Small intestine (tissue), 7 donors: ENCODE data around the gene CXorf38. TPM values are rescaled to one million over a fixed set of nuclear protein-coding genes. Genes with fewer than 3 reads are reported as not detected.
A peak's percentile ranks its signal among the peaks of the same experiment; 100 is the strongest.

Experiments used
- DNase-seq, 2 donors: peaks; one replicate each; pipeline versions ENCODE4 v3.0.0 to v3.0.0-alpha.2; 2013
- FAIRE-seq: peaks from 2 replicates; lab custom pipeline; 2012; peaks lifted over from hg19 to GRCh38; lab: Jason Lieb, UNC
- H3K27ac ChIP-seq, 3 donors: one replicate each; pipeline ENCODE4 v1.5.1; 2013; ENCODE audit warnings: low read length in 2 of 3, mild to moderate bottlenecking in 2 of 3, control low read depth in 1 of 3, inconsistent platforms in 1 of 3, low read depth in 1 of 3, moderate library complexity in 1 of 3
- H3K27me3 ChIP-seq, 3 donors: one replicate each; pipeline ENCODE4 v1.6.1; 2013; ENCODE audit warnings: low read length in 3 of 3, inconsistent platforms in 1 of 3; ENCODE audit not compliant: control insufficient read depth in 3 of 3, insufficient read depth in 3 of 3
- H3K36me3 ChIP-seq, 3 donors: one replicate each; pipeline ENCODE4 v1.6.1; 2013; ENCODE audit warnings: low read length in 3 of 3, inconsistent platforms in 1 of 3, low read depth in 1 of 3, mild to moderate bottlenecking in 1 of 3, moderate library complexity in 1 of 3; ENCODE audit not compliant: control insufficient read depth in 3 of 3, insufficient read depth in 2 of 3
- H3K4me1 ChIP-seq, 3 donors: one replicate each; pipeline ENCODE4 v1.6.1; 2013; ENCODE audit warnings: low read length in 2 of 3, inconsistent platforms in 1 of 3, low read depth in 1 of 3, mild to moderate bottlenecking in 1 of 3, moderate library complexity in 1 of 3; ENCODE audit not compliant: control insufficient read depth in 3 of 3, insufficient read depth in 2 of 3
- H3K4me3 ChIP-seq, 3 donors: one replicate each; pipeline ENCODE4 v1.5.1; 2013; ENCODE audit warnings: low read length in 3 of 3, control low read depth in 1 of 3, inconsistent platforms in 1 of 3, low read depth in 1 of 3, mild to moderate bottlenecking in 1 of 3, moderate library complexity in 1 of 3
- H3K9me3 ChIP-seq, 2 donors: one replicate each; pipeline ENCODE4 v1.6.1; 2013; ENCODE audit warnings: low read depth in 1 of 2, low read length in 1 of 2; ENCODE audit not compliant: control insufficient read depth in 2 of 2, insufficient read depth in 1 of 2
- WGBS, 3 donors: extraction: QIAGEN DNeasy Blood & Tissue Kit; methylation state at CpG; one replicate each; pipeline ENCODE4 v1.1.7; 2013; 5-methylcytosine and 5-hydroxymethylcytosine counted together
- polyA plus RNA-seq, 4 donors: library from polyadenylated mRNA; stranded (reverse) in 3 of 4; unstranded in 1 of 4; fragments of 200-250 nt in 3 of 4; fragments of 120-200 nt in 1 of 4; gene quantifications; one replicate each; pipeline versions ENCODE4 v1.2.1 to v1.2.3, GENCODE V29; 2013
- donor health status: healthy with polysubstance abuse.
- donor health status: control.
- donor health status: control.
- donor health status: Bipolar disorder and iron deficiency.
- donor health status: healthy.

Gene CXorf38
- polyA plus RNA-seq, 4 donors, result 8.1 to 11.7 (median 9.3) TPM

DNA sequence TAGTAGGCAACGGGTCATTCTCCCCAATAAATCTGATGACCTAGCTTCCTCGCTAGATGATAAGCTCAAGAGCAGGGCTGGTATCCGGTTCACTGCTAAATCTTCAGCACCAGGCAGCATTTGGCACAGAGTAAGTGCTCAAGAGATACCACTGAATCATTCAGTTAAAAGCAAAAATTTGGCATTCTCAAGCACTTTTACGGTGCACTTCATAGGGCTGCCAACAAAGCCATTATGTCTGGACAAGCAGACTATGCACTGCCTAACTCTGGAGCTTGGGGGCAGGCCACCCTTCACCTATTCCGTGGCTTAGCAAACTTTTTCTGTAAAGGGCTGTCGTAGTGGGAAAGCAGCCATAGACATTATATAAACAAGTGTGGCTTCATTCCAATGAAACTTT is 23.8 kb upstream of the CXorf38 start:
- H3K36me3 ChIP-seq, result peaks cover 3 to 39% (median 15%) of the 10 kb centered on the region in 3 donors
- no peaks in the 10 kb centered on the region for H3K27me3 ChIP-seq
- no peak overlapping the region for H3K4me3 ChIP-seq
- FAIRE-seq (no peak), DNase-seq (no peak)
- H3K27ac ChIP-seq, result no peak overlapping the region
- H3K4me1 ChIP-seq, result no peaks in the 10 kb centered on the region
- no peaks in the 10 kb centered on the region for H3K9me3 ChIP-seq
- WGBS, 3 donors, result 69 to 74% (median 71%) methylated on average over 6 of the region's 6 CpGs

DNA sequence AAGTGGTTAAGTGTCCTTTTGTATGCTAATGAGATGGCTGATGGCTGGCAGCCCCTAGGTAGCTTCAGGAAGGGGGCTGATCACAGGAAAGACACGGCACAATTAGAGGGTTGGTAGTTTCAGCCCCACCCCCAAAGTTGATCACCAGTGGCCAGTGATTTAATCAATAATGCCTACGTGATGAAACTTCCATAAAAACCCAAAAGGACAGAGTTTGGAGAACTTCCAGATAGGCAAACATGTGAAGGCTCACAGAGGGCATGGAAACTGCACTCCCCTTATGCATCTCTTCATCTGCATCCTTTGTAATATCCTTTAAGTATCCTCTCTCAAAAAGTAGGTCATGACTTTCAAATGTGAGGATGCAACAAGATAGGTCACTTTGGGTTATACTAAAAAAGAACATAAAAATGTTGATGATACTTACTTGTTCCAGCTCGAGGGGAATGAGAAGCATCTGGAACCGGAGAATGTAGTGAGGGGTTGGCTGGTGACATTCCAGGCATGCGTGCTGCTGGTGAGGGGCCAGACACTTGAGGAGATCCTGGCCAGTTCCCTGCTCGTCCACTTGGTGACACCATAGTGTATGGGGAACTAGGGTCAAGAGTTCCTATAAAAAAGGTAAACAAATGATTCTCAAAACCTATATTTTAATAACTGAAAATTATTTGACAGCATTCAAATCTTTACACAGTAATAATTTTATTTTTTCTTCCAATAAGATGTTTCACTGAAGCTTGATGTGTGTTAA is 16.7 kb upstream of the CXorf38 start:
- H3K27me3 ChIP-seq, result no peaks in the 10 kb centered on the region
- H3K36me3 ChIP-seq, result peaks cover 0 to 46% (median 8%) of the 10 kb centered on the region in 3 donors
- no peak overlapping the region for H3K27ac ChIP-seq
- no peak for FAIRE-seq
- H3K9me3 ChIP-seq, result no peaks in the 10 kb centered on the region
- 55 to 81% (median 74%) methylated on average over 6 of the region's 6 CpGs for WGBS, 3 donors
- DNase-seq, result no peak
- no peak overlapping the region for H3K4me3 ChIP-seq
- H3K4me1 ChIP-seq, result no peaks in the 10 kb centered on the region

DNA sequence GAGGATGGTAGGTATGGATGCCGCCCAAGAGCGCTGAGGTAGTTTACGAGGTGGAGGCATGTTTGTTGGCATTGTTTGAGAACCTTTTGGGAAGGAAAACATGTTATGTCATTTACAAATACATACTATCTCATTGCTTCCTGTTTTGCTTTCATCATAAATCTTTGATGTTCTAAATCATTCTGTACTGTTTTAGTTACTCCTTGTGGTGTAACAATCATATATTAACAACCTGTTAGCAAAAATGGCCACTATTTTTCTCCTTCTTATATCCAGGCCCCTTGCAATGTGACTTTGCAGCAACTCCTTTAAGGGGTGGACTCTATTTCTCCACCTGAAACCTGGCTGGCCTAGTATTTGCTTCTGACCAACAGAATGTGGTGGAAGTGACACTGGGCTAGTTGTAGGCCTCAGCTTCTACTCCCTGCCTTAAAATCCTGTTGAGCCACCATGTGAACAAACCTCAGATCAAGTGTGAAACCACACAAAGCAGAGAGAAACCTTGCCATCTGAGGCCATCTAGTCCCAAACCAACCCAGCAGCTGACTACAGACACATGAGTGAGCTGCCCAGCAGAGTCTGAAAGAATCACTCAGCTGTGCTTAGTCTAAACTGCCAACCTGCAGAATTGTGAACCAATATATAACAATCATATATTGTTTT is 15.8 kb upstream of the CXorf38 start:
- FAIRE-seq (no peak), DNase-seq (no peak)
- H3K4me1 ChIP-seq, result no peaks in the 10 kb centered on the region
- H3K9me3 ChIP-seq, result no peaks in the 10 kb centered on the region
- H3K27me3 ChIP-seq, result no peaks in the 10 kb centered on the region
- no peak overlapping the region for H3K27ac ChIP-seq
- WGBS, 3 donors, result 94 to 100% (median 99%) methylated on average over 3 of the region's 3 CpGs
- H3K36me3 ChIP-seq, result peaks cover 0 to 52% (median 8%) of the 10 kb centered on the region in 3 donors
- H3K4me3 ChIP-seq, result no peak overlapping the region

DNA sequence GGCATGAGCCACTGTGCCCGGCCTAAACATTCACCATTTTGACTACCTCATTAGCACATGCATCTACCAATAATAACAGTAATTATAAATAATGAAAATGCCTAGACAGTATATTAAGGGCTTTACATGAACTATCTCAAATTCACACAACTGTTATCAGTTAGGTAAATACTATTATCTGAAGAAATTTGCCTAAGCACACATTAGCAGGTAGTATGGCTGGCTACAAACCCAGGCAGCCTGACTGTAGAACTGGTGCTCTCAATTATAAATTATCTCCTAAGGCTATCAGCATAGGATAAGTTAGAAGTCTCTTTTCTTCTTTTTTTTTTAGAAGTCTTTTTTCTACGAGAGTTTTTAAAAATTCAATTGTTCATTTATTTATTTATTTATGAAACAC is 14.1 kb upstream of the CXorf38 start:
- WGBS, 3 donors, result 74 to 80% (median 74%) methylated on average over 2 of the region's 2 CpGs
- Histone ChIP-seq H3K27me3 (no peaks in the 10 kb centered on the region), H3K36me3 (peaks cover 0 to 51% (median 2%) of the 10 kb centered on the region in 3 donors), H3K4me3 (no peak overlapping the region), H3K4me1 (no peaks in the 10 kb centered on the region), H3K27ac (no peak overlapping the region), H3K9me3 (no peaks in the 10 kb centered on the region)
- FAIRE-seq (no peak), DNase-seq (no peak)

DNA sequence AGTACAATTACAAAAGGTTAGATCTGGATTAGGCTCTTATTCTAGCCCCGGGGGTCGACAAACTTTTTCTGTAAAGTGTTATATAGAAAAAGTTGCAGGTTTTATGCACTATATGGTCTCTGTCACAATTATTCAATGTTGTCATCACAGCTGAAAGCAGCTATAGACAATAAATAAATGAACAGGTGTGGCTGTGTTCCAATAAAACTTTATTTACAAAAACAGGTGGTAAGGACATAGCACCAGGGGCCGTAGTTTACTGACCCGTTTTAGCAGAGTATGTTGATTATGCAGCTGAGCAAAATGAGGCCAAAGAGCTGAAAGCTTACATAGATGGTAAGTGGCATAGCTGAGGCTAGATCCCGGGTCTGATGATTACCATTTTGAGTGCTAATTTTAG is 13.0 kb upstream of the CXorf38 start:
- FAIRE-seq, result no peak
- H3K4me3 ChIP-seq, result no peak overlapping the region
- H3K27me3 ChIP-seq, result no peaks in the 10 kb centered on the region
- no peak for DNase-seq
- no peaks in the 10 kb centered on the region for H3K4me1 ChIP-seq
- H3K36me3 ChIP-seq, result peaks cover 0 to 47% (median 3%) of the 10 kb centered on the region in 3 donors
- H3K9me3 ChIP-seq, result no peaks in the 10 kb centered on the region
- 89 to 92% (median 90%) methylated on average over 5 of the region's 5 CpGs for WGBS, 3 donors
- H3K27ac ChIP-seq, result no peak overlapping the region

DNA sequence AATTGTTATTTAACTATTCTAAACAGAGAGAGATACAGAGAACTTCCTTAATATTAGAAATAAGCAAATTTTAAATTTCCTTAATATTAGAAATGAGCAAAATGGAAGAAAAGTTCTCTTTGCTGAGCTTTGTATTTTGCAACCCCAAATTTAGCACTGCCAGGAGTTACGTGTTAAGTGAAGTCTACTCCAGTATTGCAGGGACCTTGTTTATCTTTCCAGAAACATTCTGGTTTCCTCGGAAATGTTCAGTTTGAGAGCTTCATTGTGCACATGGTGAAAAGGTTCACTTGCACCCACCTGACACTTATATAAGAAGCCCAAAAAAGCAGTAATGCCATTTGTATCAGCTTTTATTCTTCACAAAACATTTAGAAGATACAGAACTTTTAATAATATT is 6.2 kb upstream of the CXorf38 start:
- Histone ChIP-seq H3K4me3 (no peak overlapping the region), H3K36me3 (peaks cover 3 to 22% (median 5%) of the 10 kb centered on the region in 3 donors), H3K27ac (no peak overlapping the region), H3K9me3 (no peaks in the 10 kb centered on the region), H3K27me3 (no peaks in the 10 kb centered on the region), H3K4me1 (no peaks in the 10 kb centered on the region)
- DNase-seq (no peak), FAIRE-seq (no peak)
- 69 to 94% (median 93%) methylated on average over 2 of the region's 2 CpGs for WGBS, 3 donors

DNA sequence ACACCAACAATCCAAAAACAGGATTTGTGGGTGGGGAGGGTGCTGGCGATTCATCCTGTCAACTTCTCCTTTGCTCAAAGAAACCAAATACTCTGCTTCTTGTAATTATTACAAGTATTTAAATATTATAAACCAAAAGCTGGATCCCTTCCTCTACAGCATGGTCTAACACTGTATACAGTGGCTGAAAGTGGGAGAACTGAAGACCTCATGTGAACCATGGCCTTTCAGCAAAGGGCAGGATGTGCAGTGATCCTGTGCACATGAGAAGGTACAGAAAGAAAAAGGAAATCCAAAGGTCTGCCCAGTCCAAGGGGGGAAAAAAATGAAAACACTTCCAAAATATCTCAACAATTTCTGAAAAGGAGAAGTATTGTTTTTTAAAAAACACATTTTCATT is 5.3 kb upstream of the CXorf38 start:
- no peak for DNase-seq
- Histone ChIP-seq H3K4me3 (no peak overlapping the region), H3K27ac (no peak overlapping the region), H3K9me3 (no peaks in the 10 kb centered on the region), H3K36me3 (peaks cover 3 to 15% (median 5%) of the 10 kb centered on the region in 3 donors), H3K27me3 (no peaks in the 10 kb centered on the region), H3K4me1 (peaks cover 0 to 6% (median 0%) of the 10 kb centered on the region in 3 donors)
- FAIRE-seq, result no peak
- 76 to 94% (median 91%) methylated on average over 1 of the region's 1 CpG for WGBS, 3 donors

DNA sequence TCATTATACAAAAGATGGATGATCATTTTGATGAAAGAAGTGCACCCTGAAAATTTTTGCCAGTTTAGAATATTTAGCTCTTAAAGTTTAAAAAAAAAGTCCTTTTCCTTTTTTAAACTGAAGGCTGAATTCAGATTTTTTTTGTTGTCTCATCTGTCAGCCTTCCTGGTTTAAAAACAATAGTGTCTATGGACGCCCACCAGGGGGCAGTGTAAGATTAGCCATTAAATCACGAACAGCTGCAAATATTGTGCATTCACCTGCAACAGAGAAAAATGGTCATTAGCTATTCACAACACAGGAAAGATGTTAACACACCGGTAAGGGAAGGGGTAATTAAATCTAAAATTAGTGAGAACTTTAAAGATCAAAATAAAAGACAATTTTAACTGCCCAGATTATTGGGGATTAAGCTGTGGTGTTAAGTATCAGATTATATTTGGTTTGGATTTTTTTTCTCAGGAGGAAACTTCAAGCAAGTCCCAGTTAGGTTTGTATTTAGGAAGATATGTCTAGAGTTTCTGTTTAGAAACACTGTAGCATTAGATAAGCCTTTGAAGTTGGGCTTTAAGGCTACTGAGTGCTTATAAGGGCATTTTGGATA is 4.4 kb upstream of the CXorf38 start:
- DNase-seq, result peak; percentile 66 to 68
- Histone ChIP-seq H3K4me3 (no peak overlapping the region), H3K27me3 (no peaks in the 10 kb centered on the region), H3K27ac (no peak overlapping the region), H3K4me1 (peaks cover 0 to 6% (median 0%) of the 10 kb centered on the region in 3 donors), H3K36me3 (peaks cover 3 to 9% (median 5%) of the 10 kb centered on the region in 3 donors), H3K9me3 (no peaks in the 10 kb centered on the region)
- 0 to 2% (median 1%) methylated on average over 3 of the region's 3 CpGs for WGBS, 3 donors
- no peak for FAIRE-seq
